ENCODE results near the gene PCSK9.
"Not testable (repeated sequence)": the region's sequence is repeated elsewhere in the genome, so short reads cannot be mapped to it uniquely, and the experiment has no call there.

DNA sequence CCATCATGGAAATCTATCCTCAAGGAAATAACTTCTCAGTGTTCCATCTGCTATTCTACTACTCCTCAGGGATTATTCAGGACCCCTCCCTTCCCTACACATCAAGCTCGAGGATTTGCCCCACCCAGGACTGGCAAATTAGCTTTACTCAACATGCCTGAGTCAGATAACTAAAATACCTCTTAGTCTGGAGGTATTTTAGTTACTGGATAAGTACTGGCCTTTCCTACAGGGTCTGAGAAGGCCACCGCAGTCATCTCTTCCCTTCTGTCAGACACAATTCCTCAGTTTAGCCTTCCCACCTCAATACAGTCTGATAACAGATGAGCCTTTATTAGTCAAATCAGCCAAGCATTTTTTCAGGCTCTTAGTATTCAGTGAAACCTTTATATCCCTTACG lies 12.7 kb upstream of the PCSK9 start:
- TF ChIP-seq EP300, POLR2A, POLR2AphosphoS5 (IDR thresholded peaks at IDR 0.05): not testable (repeated sequence)
- TF ChIP-seq, protein P1, sequence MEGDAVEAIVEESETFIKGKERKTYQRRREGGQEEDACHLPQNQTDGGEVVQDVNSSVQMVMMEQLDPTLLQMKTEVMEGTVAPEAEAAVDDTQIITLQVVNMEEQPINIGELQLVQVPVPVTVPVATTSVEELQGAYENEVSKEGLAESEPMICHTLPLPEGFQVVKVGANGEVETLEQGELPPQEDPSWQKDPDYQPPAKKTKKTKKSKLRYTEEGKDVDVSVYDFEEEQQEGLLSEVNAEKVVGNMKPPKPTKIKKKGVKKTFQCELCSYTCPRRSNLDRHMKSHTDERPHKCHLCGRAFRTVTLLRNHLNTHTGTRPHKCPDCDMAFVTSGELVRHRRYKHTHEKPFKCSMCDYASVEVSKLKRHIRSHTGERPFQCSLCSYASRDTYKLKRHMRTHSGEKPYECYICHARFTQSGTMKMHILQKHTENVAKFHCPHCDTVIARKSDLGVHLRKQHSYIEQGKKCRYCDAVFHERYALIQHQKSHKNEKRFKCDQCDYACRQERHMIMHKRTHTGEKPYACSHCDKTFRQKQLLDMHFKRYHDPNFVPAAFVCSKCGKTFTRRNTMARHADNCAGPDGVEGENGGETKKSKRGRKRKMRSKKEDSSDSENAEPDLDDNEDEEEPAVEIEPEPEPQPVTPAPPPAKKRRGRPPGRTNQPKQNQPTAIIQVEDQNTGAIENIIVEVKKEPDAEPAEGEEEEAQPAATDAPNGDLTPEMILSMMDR (IDR thresholded peaks at IDR 0.05) = not testable (repeated sequence)
